Endothelial cell of umbilical vein (primary cell): ENCODE measurements around the gene SYTL1. TPM values are rescaled to one million over a fixed set of nuclear protein-coding genes. Genes with fewer than 3 reads are reported as not detected.

Experiments used
- BruUV-seq: library from RNA; stranded (reverse); fragments of 400-500 nt; replicated peaks from 2 replicates; lab custom pipeline; 2021; lab: Mats Ljungman, UMichigan
- CTCF ChIA-PET: fragments of 300-600, 350-600 bp; sonication (Branson Sonifier 250); formaldehyde crosslinking; loops from one replicate; lab custom pipeline; 2021; ENCODE audit warnings: antibody characterized with exemption, inconsistent platforms; lab: Charles Lee
- POLR2A ChIA-PET: fragments of 300-600, 350-600 bp; sonication (Branson Sonifier 250); formaldehyde crosslinking; loops from one replicate; lab custom pipeline; 2021; ENCODE audit warnings: antibody characterized with exemption, inconsistent platforms; lab: Charles Lee
- DNase-seq: peaks from one replicate; pipeline ENCODE4 v3.0.0-alpha.2; 2011; ENCODE audit warnings: low read depth, low spot score
- FAIRE-seq: peaks from 2 replicates; lab custom pipeline; 2011; peaks lifted over from hg19 to GRCh38; lab: Jason Lieb, UNC
- H2AFZ ChIP-seq: 2 replicates; pipeline ENCODE4 v1.6.0; 2012; ENCODE audit warnings: low read depth, low read length, control low read depth, inconsistent platforms
- H3K27ac ChIP-seq: 2 replicates; pipeline ENCODE4 v1.5.1; 2011; ENCODE audit warnings: low read depth, mild to moderate bottlenecking, control low read depth, low read length, moderate library complexity; ENCODE audit not compliant: insufficient read depth
- H3K27me3 ChIP-seq, 2 experiments: 2 replicates each; pipeline versions ENCODE4 v1.6.0 to v1.6.1; 2011; ENCODE audit warnings: low read length in 2 of 2, mixed read lengths in 1 of 2; ENCODE audit not compliant: control insufficient read depth in 2 of 2, insufficient read depth in 2 of 2
- H3K36me3 ChIP-seq, 2 experiments: 2 replicates in 1 of 2; 3 replicates in 1 of 2; pipeline ENCODE4 v1.5.1; 2011; ENCODE audit warnings: low read length in 2 of 2, mild to moderate bottlenecking in 1 of 2, moderate library complexity in 1 of 2; ENCODE audit not compliant: control insufficient read depth in 2 of 2, insufficient read depth in 2 of 2; ENCODE audit errors: extremely low read depth in 1 of 2
- H3K4me1 ChIP-seq: 3 replicates; pipeline ENCODE4 v1.5.1; 2011; ENCODE audit warnings: mild to moderate bottlenecking, low read length; ENCODE audit not compliant: control insufficient read depth, insufficient read depth; ENCODE audit errors: extremely low read depth
- H3K4me2 ChIP-seq: 2 replicates; pipeline ENCODE4 v1.6.1; 2011; ENCODE audit warnings: low read length, control low read depth, mixed read lengths; ENCODE audit not compliant: insufficient read depth
- H3K4me3 ChIP-seq, 3 experiments: fragments of 200-600 bp in 1 of 3; sonication (generic), shearing (Covaris generic) in 1 of 3; replicated peaks in 1 of 3; 2 replicates each; pipeline ENCODE4 v1.5.1; 2011 to 2016; ENCODE audit warnings: control low read depth in 3 of 3, low read length in 3 of 3, mild to moderate bottlenecking in 2 of 3, inconsistent platforms in 1 of 3, low read depth in 1 of 3, moderate library complexity in 1 of 3; ENCODE audit not compliant: insufficient read depth in 1 of 3
- H3K79me2 ChIP-seq: 2 replicates; pipeline ENCODE4 v1.6.0; 2012; ENCODE audit warnings: low read length, inconsistent platforms; ENCODE audit not compliant: control insufficient read depth, insufficient read depth
- H3K9ac ChIP-seq: replicated peaks from 2 replicates; pipeline ENCODE3; 2011; ENCODE audit warnings: low read length, control low read depth; ENCODE audit not compliant: insufficient read depth; ENCODE audit errors: extremely low read depth
- H3K9me1 ChIP-seq: replicated peaks from 3 replicates; pipeline ENCODE4 v1.6.0; 2011; ENCODE audit warnings: mild to moderate bottlenecking, low read length; ENCODE audit not compliant: control insufficient read depth, insufficient read depth; ENCODE audit errors: extremely low read depth
- H3K9me3 ChIP-seq: replicated peaks from 2 replicates; pipeline ENCODE4 v1.5.1; 2012; ENCODE audit warnings: low read length, inconsistent platforms; ENCODE audit not compliant: control insufficient read depth, insufficient read depth
- H4K20me1 ChIP-seq: replicated peaks from 2 replicates; pipeline ENCODE3; 2011; ENCODE audit warnings: mild to moderate bottlenecking, low read length; ENCODE audit not compliant: control insufficient read depth, insufficient read depth; ENCODE audit errors: extremely low read depth
- CTCF ChIP-seq, 2 donors: IDR thresholded peaks; 1 replicate in 1 of 2; 2 replicates in 1 of 2; pipeline ENCODE4 v1.5.1; 2011; ENCODE audit warnings: low read length in 2 of 2, mild to moderate bottlenecking in 2 of 2, moderate library complexity in 2 of 2, control low read depth in 1 of 2, inconsistent platforms in 1 of 2, low read depth in 1 of 2; ENCODE audit not compliant: insufficient read depth in 1 of 2; ENCODE audit errors: extremely low read depth in 1 of 2
- EZH2 ChIP-seq: IDR thresholded peaks from 2 replicates; pipeline ENCODE4 v1.6.1; 2012; ENCODE audit warnings: borderline replicate concordance, low read depth, mild to moderate bottlenecking, moderate library complexity, low read length, inconsistent platforms; ENCODE audit not compliant: severe bottlenecking
- FOS ChIP-seq: IDR thresholded peaks from 2 replicates; pipeline ENCODE4 v1.6.1; 2011; ENCODE audit warnings: mild to moderate bottlenecking, low read length, moderate library complexity, borderline replicate concordance; ENCODE audit not compliant: insufficient read depth
- GATA2 ChIP-seq: IDR thresholded peaks from 2 replicates; pipeline ENCODE4 v1.7.0; 2011; ENCODE audit warnings: low read depth, mild to moderate bottlenecking, moderate library complexity, mixed read lengths, low read length; ENCODE audit not compliant: insufficient read length, insufficient read depth
- JUN ChIP-seq: IDR thresholded peaks from 2 replicates; pipeline ENCODE4 v1.6.1; 2011; ENCODE audit warnings: borderline replicate concordance, low read depth; ENCODE audit not compliant: insufficient read length, insufficient read depth
- MAX ChIP-seq: IDR thresholded peaks from 2 replicates; pipeline ENCODE4 v1.6.1; 2011; ENCODE audit not compliant: insufficient read depth, insufficient read length
- MYC ChIP-seq: IDR thresholded peaks from one replicate; pipeline ENCODE4 v1.6.1; 2011; ENCODE audit warnings: mild to moderate bottlenecking, low read depth, low read length
- POLR2A ChIP-seq: IDR thresholded peaks from 2 replicates; pipeline ENCODE4 v1.6.1; 2012; ENCODE audit warnings: low read depth, mild to moderate bottlenecking, control low read depth, low read length
- POLR2AphosphoS5 ChIP-seq: IDR thresholded peaks from 2 replicates; pipeline ENCODE4 v1.6.1; 2012; ENCODE audit warnings: low read depth, mild to moderate bottlenecking, control low read depth, low read length, moderate library complexity; ENCODE audit not compliant: insufficient read depth
- dilution Hi-C: fragments of 300-500 bp; cut with MboI; formaldehyde crosslinking; loops from one replicate; pipeline ENCODE4 v1.15.0; 2019; ENCODE audit warnings: low sequenced_read_pairs; ENCODE audit not compliant: extremely low pct_ligation_motif_present
- intact Hi-C: fragments of 100-400 bp; cut with micrococcal nuclease; formaldehyde crosslinking; loops from one replicate; pipeline ENCODE4 v1.10.0; 2022
- polyA plus RNA-seq, 4 experiments: library from polyadenylated mRNA; depleted of rRNA in 3 of 4; stranded (reverse) in 3 of 4; unstranded in 1 of 4; fragments of >200 nt; gene quantifications; 2 replicates each; pipeline versions ENCODE4 v1.2.1 to v1.2.3, GENCODE V29; 2011 to 2012; ENCODE audit warnings: missing spikeins in 1 of 4
- total RNA-seq: library from RNA; stranded (reverse); gene quantifications from 2 replicates; pipeline ENCODE4 v1.2.3, GENCODE V29; 2021

Gene SYTL1
- total and polyA plus RNA-seq, 2 donors (not counting 3 experiments of a cell fraction or from before 2014, with no cell fraction given) = 0.04 TPM; not detected in 1

GRCh38 chr1:27359822-27360158 is 18.0 kb downstream of the SYTL1 start:
- Histone ChIP-seq H4K20me1 (no peaks in the 10 kb centered on the region), H3K4me1 (peaks cover under 1% of the 10 kb centered on the region), H3K27me3 (no peaks in the 10 kb centered on the region), H3K4me3 (no peak overlapping the region), H3K9me3 (no peaks in the 10 kb centered on the region), H3K36me3 (peaks cover 0 to 4% of the 10 kb centered on the region in 2 experiments), H2AFZ (no peak overlapping the region), H3K9ac (no peak overlapping the region), H3K27ac (no peak overlapping the region), H3K9me1 (no peaks in the 10 kb centered on the region), H3K79me2 (no peaks in the 10 kb centered on the region), H3K4me2 (no peak overlapping the region)
- FAIRE-seq (no peak), DNase-seq (no peak)
- intact Hi-C loops = no loop called here
- TF ChIP-seq JUN = no peak
- TF ChIP-seq CTCF (IDR thresholded peaks at IDR 0.05; ENCODE audit: extremely low read depth in 1 of 2, insufficient read depth in 1 of 2, low read depth in 1 of 2, low read length in 2 of 2) = no peak
- TF ChIP-seq GATA2 = no peak
- no peak for TF ChIP-seq POLR2A
- CTCF ChIA-PET = interaction anchor here (2.5 to 4.8 kb wide), 3 partner anchors 14 to 36 kb away, joined by 11 to 45 read pairs (median 22); no protein-coding TSS in a partner anchor
- no TSS peak for BruUV-seq
- dilution Hi-C loops = no loop called here
- POLR2A ChIA-PET = no interaction called here

DNA sequence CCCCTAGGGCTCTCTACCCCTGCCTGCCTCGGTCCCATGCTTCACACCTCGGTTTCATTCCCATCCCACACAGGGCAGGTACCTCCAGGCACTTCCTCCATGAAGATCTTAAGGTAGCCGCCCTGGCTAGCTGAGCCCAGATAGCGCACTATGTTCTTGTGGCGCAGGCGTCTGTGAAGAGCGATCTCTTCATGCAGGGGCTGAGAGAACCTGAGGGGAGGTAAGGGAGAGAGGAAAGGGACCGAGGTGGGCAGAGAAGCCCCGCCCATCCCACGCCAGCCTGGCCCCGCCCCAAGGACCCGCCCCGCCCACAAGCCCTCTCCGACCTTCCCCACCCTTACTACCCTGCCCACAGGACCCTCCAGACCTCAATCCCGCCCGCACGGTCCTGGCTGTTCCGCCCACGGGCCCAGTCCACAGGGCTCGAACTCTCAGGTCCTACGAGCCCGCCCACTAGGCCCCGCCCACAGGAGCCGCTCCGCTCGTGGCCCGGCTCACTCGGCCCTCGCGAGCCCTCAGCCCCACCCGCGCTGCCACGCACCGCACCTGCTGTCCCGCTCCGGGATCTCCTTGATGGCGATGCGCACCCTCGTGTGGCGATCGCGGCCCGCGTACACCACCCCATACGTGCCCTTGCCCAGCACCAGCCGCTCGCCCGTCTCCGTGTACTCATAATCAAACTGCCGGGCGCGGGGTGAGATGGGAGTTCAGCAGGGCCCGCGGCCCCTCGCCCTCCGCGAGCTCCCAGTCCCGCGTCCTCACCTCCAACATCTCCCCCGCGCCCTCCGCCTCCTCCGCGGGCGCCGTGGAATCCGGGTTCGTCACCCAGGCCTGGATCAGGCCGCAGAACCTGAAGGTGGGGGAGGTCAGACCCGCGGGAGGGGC is 18.6 kb downstream of the SYTL1 start:
- BruUV-seq = no TSS peak
- Histone ChIP-seq H3K79me2 (no peaks in the 10 kb centered on the region), H2AFZ (no peak overlapping the region), H3K27me3 (no peaks in the 10 kb centered on the region), H3K9me3 (no peaks in the 10 kb centered on the region), H3K9me1 (no peaks in the 10 kb centered on the region), H3K4me3 (no peak overlapping the region), H3K27ac (no peak overlapping the region), H3K4me2 (no peak overlapping the region), H3K9ac (no peak overlapping the region), H3K36me3 (peaks cover 0 to 2% of the 10 kb centered on the region in 2 experiments), H4K20me1 (no peaks in the 10 kb centered on the region), H3K4me1 (peaks cover 6% of the 10 kb centered on the region)
- intact Hi-C loops = no loop called here
- DNase-seq (no peak), FAIRE-seq (no peak)
- dilution Hi-C loops = no loop called here
- ChIA-PET POLR2A (no interaction called here), CTCF (interaction anchor here (2.5 to 3.4 kb wide), 2 partner anchors 28 to 35 kb away, joined by 11 to 45 read pairs; no protein-coding TSS in a partner anchor)
- TF ChIP-seq MYC (no peak), GATA2 (no peak), JUN (no peak), MAX (no peak), CTCF (IDR thresholded peaks at IDR 0.05; ENCODE audit: extremely low read depth in 1 of 2, insufficient read depth in 1 of 2, low read depth in 1 of 2, low read length in 2 of 2) (no peak), POLR2AphosphoS5 (no peak), POLR2A (no peak), EZH2 (no peak), FOS (no peak)
